Lower leg skin (tissue), 4 donors: ENCODE results near the gene COX7B2. TPM values are rescaled to one million over a fixed set of nuclear protein-coding genes. Genes with fewer than 3 reads are reported as not detected.

ENCODE experiments used
- DNase-seq, 2 donors: peaks; one replicate each; pipeline ENCODE4 v3.0.0-alpha.2; 2019; ENCODE audit warnings: low spot score in 2 of 2
- H3K4me3 ChIP-seq: fragments of 200-600 bp; sonication (generic); 2 replicates; pipeline ENCODE4 v1.5.1; 2017; ENCODE audit warnings: mild to moderate bottlenecking, low read depth; ENCODE audit not compliant: poor library complexity, severe bottlenecking
- CTCF ChIP-seq, 3 donors: fragments of 450-650 bp; IDR thresholded peaks; one replicate each; pipeline ENCODE4 v1.5.1; 2016; ENCODE audit warnings: antibody characterized with exemption in 3 of 3, mild to moderate bottlenecking in 3 of 3, moderate library complexity in 2 of 3
- POLR2A ChIP-seq, 2 donors: fragments of 450-650 bp; IDR thresholded peaks; one replicate each; pipeline ENCODE4 v1.6.1; 2016 to 2017; ENCODE audit warnings: antibody characterized with exemption in 2 of 2, mild to moderate bottlenecking in 1 of 2, moderate library complexity in 1 of 2
- WGBS, 2 donors: methylation state at CpG; one replicate each; pipeline ENCODE4 v1.1.5; 2018; 5-methylcytosine and 5-hydroxymethylcytosine counted together
- intact Hi-C: fragments of 100-400 bp; cut with DNase I; formaldehyde crosslinking; loops from one replicate; pipeline ENCODE4 v1.15.0; 2023; ENCODE audit warnings: low total_unique reads
- total RNA-seq, 4 donors: library from RNA; depleted of rRNA; stranded (reverse); fragments of >200 nt; gene quantifications; one replicate each; pipeline ENCODE4 v1.1.0, GENCODE V29; 2016

Gene COX7B2
- total RNA-seq, 4 donors from 2014 or later = not detected

- intact Hi-C loops = no loop called here
- DNase-seq = no peak
- 73 to 75% methylated on average over 3 of the region's 3 CpGs for WGBS, 2 donors
- H3K4me3 ChIP-seq = no peak overlapping the region
- TF ChIP-seq CTCF (IDR thresholded peaks at IDR 0.05) = no peak
- no peak for TF ChIP-seq POLR2A (IDR thresholded peaks at IDR 0.05)
Observed at GRCh38 chr4:46950826-46951225, 41.8 kb upstream of the COX7B2 start.

- intact Hi-C loops = no loop called here
Observed at GRCh38 chr4:46949822-46950221, 40.8 kb upstream of the COX7B2 start.

GRCh38 chr4:46947541-46947940 lies 38.5 kb upstream of the COX7B2 start:
- no peak for DNase-seq
- H3K4me3 ChIP-seq = no peak overlapping the region
- 28 to 31% methylated on average over 2 of the region's 2 CpGs for WGBS, 2 donors
- intact Hi-C loops = no loop called here
- TF ChIP-seq POLR2A (IDR thresholded peaks at IDR 0.05) = no peak
- TF ChIP-seq CTCF (IDR thresholded peaks at IDR 0.05) = no peak

More at GRCh38 chr4:46949822-46950221, 40.8 kb upstream of the COX7B2 start:
- WGBS, 2 donors = 68 to 87% methylated on average over 1 of the region's 1 CpG
- no peak overlapping the region for H3K4me3 ChIP-seq
- TF ChIP-seq CTCF (IDR thresholded peaks at IDR 0.05) (no peak), POLR2A (IDR thresholded peaks at IDR 0.05) (no peak)
- DNase-seq = no peak

GRCh38 chr4:46946919-46947536 lies 38.0 kb upstream of the COX7B2 start:
- WGBS, 2 donors = 22 to 31% methylated on average over 6 of the region's 6 CpGs
- DNase-seq = no peak
- intact Hi-C loops = no loop called here
- H3K4me3 ChIP-seq = no peak overlapping the region
- TF ChIP-seq CTCF (IDR thresholded peaks at IDR 0.05) (no peak), POLR2A (IDR thresholded peaks at IDR 0.05) (no peak)

- TF ChIP-seq POLR2A (IDR thresholded peaks at IDR 0.05) = no peak
- no peak for TF ChIP-seq CTCF (IDR thresholded peaks at IDR 0.05)
- H3K4me3 ChIP-seq = no peak overlapping the region
- DNase-seq = no peak
- intact Hi-C loops = no loop called here
Observed at GRCh38 chr4:46945062-46945461, 36.0 kb upstream of the COX7B2 start.

- no peak for DNase-seq
- no peak overlapping the region for H3K4me3 ChIP-seq
- no peak for TF ChIP-seq POLR2A (IDR thresholded peaks at IDR 0.05)
- TF ChIP-seq CTCF (IDR thresholded peaks at IDR 0.05) = no peak
- intact Hi-C loops = no loop called here
- 97% methylated on average over 1 of the region's 1 CpG for WGBS, 2 donors
Observed at GRCh38 chr4:46944345-46944744, 35.3 kb upstream of the COX7B2 start.
